Measurements from ENCODE around the gene ADAT2.

GRCh38 chr6:143375022-143375585, 75.4 kb downstream of the ADAT2 start:
- TF ChIP-seq CTCF (IDR thresholded peaks at IDR 0.05) (no peak), POLR2A (IDR thresholded peaks at IDR 0.05) (no peak)
